SU-DHL-6 (cell line): ENCODE data around the gene AOC1.

Experiments
- EZH2phosphoT487 ChIP-seq: fragments of 200-600 bp; sonication (generic), shearing (Covaris generic); conservative IDR thresholded peaks from 2 replicates; pipeline ENCODE4 v1.6.1; 2018; ENCODE audit warnings: mild to moderate bottlenecking, antibody characterized with exemption, low read length, moderate library complexity, mixed read lengths
- TF ChIP-seq, protein P1 (sequence below): fragments of 200-600 bp; sonication (generic); IDR thresholded peaks from one replicate; pipeline ENCODE4 v1.5.1; 2017; ENCODE audit warnings: antibody characterized with exemption, mild to moderate bottlenecking, low read length, moderate library complexity; ENCODE audit not compliant: insufficient read depth, poor library complexity, severe bottlenecking

GRCh38 chr7:150846291-150847115 is 5.8 kb upstream of the AOC1 start:
- TF ChIP-seq, protein P1, sequence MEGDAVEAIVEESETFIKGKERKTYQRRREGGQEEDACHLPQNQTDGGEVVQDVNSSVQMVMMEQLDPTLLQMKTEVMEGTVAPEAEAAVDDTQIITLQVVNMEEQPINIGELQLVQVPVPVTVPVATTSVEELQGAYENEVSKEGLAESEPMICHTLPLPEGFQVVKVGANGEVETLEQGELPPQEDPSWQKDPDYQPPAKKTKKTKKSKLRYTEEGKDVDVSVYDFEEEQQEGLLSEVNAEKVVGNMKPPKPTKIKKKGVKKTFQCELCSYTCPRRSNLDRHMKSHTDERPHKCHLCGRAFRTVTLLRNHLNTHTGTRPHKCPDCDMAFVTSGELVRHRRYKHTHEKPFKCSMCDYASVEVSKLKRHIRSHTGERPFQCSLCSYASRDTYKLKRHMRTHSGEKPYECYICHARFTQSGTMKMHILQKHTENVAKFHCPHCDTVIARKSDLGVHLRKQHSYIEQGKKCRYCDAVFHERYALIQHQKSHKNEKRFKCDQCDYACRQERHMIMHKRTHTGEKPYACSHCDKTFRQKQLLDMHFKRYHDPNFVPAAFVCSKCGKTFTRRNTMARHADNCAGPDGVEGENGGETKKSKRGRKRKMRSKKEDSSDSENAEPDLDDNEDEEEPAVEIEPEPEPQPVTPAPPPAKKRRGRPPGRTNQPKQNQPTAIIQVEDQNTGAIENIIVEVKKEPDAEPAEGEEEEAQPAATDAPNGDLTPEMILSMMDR = no peak
- no peak for TF ChIP-seq EZH2phosphoT487
